ENCODE results near the gene OR51I1.
A peak's percentile ranks its signal among the peaks of the same experiment; 100 is the strongest.

OR51I1 gene, protein sequence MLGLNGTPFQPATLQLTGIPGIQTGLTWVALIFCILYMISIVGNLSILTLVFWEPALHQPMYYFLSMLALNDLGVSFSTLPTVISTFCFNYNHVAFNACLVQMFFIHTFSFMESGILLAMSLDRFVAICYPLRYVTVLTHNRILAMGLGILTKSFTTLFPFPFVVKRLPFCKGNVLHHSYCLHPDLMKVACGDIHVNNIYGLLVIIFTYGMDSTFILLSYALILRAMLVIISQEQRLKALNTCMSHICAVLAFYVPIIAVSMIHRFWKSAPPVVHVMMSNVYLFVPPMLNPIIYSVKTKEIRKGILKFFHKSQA
- total RNA-seq = 0 reads per million in 2 donors

DNA sequence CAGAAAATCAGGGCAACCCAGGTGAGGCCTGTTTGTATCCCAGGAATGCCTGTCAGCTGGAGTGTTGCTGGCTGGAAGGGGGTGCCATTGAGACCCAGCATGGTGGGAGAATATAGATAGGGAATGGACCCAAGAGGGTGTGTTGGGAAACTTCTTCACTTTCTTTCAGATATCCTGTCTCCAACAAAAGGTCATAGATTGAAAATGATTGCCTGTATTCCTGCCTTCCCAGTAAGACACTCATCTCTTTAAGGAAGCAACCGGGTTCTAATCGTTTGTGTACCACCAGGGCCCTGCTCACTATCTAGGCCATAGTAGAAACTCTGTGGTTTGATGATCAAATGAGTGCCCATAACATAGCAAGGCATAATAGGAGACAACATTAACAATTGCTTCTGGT, at the start of gene OR51I1:
Gene OR51I1 (minus strand): TSS at position 101 of the 400 bp plus-strand sequence. CDS start 0 bp downstream, at position 101.
- DNase-seq = no peak

- no peak for DNase-seq
Measured at GRCh38 chr11:5489576-5490357, 48.5 kb upstream of the OR51I1 start.

DNA sequence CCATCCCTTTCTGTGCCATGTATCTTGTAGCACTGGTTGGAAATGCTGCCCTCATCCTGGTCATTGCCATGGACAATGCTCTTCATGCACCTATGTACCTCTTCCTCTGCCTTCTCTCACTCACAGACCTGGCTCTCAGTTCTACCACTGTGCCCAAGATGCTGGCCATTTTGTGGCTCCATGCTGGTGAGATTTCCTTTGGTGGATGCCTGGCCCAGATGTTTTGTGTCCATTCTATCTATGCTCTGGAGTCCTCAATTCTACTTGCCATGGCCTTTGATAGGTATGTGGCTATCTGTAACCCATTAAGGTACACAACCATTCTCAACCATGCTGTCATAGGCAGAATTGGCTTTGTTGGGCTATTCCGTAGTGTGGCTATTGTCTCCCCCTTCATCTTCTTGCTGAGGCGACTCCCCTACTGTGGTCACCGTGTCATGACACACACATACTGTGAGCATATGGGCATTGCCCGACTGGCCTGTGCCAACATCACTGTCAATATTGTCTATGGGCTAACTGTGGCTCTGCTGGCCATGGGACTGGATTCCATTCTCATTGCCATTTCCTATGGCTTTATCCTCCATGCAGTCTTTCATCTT, 47.6 kb upstream of the OR51I1 start:
- DNase-seq = no peak

DNA sequence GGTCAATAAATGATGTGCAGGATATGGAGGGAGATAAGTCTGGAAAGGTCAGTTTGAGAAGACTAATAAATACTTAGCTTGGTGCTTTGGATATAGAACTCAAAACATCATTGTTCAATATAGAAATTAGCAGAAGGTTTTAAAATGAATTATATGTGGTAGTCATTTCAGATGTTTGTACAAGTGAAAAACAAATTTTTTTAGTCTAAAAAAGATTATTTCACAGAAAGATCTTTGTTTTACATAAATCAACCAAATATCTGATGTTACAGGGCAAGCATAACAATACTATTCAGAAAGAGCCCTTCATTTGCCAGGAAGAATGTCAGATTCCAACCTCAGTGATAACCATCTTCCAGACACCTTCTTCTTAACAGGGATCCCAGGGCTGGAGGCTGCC, 47.1 kb upstream of the OR51I1 start, which contains the start of gene OR52D1:
Gene OR52D1 (plus strand): TSS at position 301 of the 400 bp plus-strand sequence. CDS start 22 bp downstream, at position 323.
- DNase-seq = no peak

GRCh38 chr11:5486421-5486820, 45.1 kb upstream of the OR51I1 start:
- no peak for DNase-seq

DNA sequence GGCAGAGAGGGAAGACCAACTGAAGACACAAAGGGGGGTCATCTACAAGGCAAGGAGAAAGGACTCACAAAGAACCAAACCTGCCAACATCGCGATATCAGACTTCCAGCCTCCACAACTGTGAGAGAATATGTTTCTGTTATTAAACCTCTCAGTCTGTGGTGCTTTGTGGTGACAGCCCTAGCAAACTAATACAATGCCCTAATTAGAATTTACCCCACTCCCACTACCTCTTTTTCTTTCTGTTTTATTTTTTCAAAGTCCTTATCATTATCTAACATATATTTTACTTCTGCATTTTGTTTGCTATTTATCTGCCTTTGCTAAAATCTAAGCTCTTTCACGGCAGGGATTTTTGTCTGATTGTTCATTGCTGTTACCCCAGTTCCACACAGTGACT, 44.7 kb upstream of the OR51I1 start:
- no peak for DNase-seq

GRCh38 chr11:5476186-5476819, 35.0 kb upstream of the OR51I1 start:
- peak; percentile 11 for DNase-seq

- no peak for DNase-seq
Measured at GRCh38 chr11:5473921-5474320, 32.6 kb upstream of the OR51I1 start.

DNA sequence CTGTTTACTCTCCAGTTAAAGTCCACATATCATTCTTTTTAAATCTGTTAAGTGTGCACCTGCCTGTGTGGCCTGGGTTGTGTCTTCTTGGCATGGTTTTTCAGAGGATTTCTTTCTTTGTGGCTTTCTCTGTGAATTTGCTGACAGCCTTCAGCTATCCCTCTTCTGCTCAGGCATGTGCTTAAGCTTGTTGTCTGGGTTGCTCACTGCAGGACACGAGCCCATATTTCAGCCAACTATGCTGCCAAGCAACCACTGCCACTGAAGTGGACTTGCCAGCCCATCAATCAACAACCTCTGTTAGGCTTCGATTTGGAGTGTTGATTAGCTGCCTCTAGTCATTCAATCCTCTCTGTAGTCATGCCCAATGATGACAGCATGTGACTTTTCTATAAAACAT, 26.2 kb upstream of the OR51I1 start:
- DNase-seq = no peak

GRCh38 chr11:5460983-5461621, 19.8 kb upstream of the OR51I1 start:
- no peak for DNase-seq

DNA sequence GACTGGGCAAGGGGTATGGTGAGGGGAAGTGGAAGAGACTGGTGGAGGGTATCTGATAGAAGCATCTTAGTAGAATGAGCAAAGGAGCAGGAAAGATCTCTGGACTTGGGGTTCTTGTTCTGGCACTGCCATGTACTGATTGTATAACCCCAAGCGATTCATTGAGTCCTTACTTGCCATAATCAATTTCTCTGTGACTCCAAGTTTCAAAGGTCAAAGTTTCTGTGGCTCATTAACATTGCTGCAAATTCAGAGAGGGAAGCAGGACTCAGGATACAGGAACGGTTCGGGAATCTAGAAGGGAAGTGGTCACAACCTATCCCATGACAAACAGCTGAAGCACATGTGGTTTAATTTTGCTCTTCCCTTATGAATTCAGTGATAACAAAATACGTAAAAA, 8.1 kb upstream of the OR51I1 start:
- DNase-seq = no peak

DNA sequence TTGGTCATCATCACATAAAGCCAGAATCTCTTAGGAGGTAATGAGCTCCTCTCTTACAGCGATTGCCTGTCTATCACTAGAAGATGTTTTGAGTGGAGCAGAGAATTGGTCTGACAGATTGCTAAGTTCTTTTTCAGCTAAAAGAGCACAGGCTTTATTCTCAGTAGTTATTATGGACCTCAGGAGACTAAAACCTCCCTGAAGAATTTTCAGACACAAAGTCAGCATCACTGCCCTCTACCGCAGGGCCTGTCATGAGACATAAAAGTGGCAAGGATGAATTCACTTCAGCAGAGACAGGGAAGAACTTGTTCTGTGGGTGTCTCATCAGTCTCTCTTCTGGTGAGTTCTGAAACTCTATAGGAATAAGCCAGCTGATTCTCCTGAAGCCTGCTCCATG, 7.7 kb upstream of the OR51I1 start, which contains the start of gene OR51I2:
Gene OR51I2 (plus strand): TSS at position 301 of the 400 bp plus-strand sequence. CDS start 4,166 bp downstream, outside the sequence.
- no peak for DNase-seq

DNA sequence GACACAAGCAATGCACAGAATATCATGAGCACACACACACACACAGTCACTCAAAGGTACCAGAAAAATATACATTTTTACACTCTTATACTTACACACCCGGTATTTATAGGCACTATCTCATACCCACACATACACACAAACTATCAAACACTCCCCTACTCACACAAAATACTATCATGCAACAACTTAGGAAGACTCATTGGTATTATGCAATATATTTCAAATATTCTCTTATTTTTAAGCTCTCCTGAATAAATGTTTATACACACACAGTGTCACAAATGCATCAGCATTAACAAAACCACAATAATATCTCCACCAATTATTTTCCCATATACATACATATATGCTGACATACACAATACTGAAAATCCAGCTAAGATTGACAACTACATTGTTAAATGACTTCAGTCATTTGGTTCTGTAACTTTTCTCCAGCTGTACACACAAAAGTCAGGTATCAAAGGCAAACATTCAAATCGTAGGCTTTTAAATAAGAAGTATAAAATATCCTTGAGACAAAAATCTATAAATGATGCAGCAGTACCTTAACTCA, 2.6 kb upstream of the OR51I1 start:
- no peak for DNase-seq

DNA sequence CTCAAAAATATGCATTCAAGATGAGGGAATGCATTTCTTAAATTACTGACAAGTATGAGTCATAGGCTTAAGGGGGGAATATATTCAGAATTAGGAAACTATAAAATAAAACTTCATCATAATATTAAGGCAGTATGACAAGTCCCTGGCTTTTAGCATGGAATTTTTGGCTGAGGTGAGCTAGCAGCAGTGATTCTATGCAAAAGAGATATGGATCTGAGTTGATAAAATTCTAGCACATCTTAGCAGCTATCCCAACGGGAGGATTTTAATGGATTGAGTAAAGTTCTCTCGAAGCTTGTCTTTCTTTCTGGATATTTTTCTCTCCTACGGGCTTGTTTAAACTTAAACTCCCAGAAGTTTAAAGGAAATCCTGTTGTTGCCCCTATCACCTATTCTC, 18.2 kb downstream of the OR51I1 start:
- DNase-seq = no peak

- no peak for DNase-seq
Measured at GRCh38 chr11:5421811-5422210, 19.5 kb downstream of the OR51I1 start, which contains the start of gene OR51Q1. OR51Q1 (plus strand) TSS chr11:5422111; CDS start chr11:5422201, 90 bp downstream.

GRCh38 chr11:5420993-5421392, 20.3 kb downstream of the OR51I1 start:
- no peak for DNase-seq

GRCh38 chr11:5405173-5405572, 36.1 kb downstream of the OR51I1 start:
- no peak for DNase-seq

- no peak for DNase-seq
Measured at GRCh38 chr11:5398936-5399335, 42.4 kb downstream of the OR51I1 start.

DNA sequence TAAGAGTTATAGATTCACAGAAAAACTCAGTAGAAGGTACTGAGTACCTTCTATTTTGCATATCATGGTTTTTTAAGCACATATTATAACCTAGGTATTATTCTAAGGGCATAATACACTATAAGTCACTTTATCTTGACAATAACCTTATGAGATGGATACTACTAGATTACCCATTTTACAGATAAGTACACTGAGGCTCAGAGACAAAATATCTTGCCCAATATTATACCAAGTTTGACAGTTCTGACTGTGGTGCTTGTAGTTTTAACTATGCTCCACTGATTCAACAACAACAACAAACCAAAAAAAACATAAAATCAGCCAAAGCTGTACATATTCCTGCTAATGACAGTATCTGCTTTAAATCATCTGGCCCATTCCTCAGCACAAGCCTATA, 47.2 kb downstream of the OR51I1 start:
- no peak for DNase-seq
